WTC11 (cell line): Measurements from ENCODE around the gene UFC1. TPM values are rescaled to one million over a fixed set of nuclear protein-coding genes. Genes with fewer than 3 reads are reported as not detected.

ENCODE experiments used
- ATAC-seq: fragments of 200-7000 bp; cut with Tn5 transposase; 2 replicates; pipeline ENCODE4 v1.10.0; 2021; ENCODE audit warnings: mild to moderate bottlenecking, moderate library complexity
- CTCF ChIA-PET: fragments of 300-600 bp; sonication (Branson Sonifier 250); formaldehyde crosslinking; loops from one replicate; lab custom pipeline; 2021; ENCODE audit warnings: antibody characterized with exemption; lab: Charles Lee
- POLR2A ChIA-PET: fragments of 350-600 bp; sonication (Branson Sonifier 250); formaldehyde crosslinking; loops from one replicate; lab custom pipeline; 2021; ENCODE audit warnings: antibody characterized with exemption; lab: Charles Lee
- DNase-seq: peaks from one replicate; pipeline ENCODE4 v3.0.0; 2021; ENCODE audit warnings: low spot score
- H3K27ac Mint-ChIP-seq: 2 replicates; pipeline ENCODE4 v1.8.0; 2021; ENCODE audit warnings: mixed read lengths
- H3K27me3 Mint-ChIP-seq: 2 replicates; pipeline ENCODE4 v1.8.0; 2021; ENCODE audit warnings: low read depth, mild to moderate bottlenecking, moderate library complexity, mixed read lengths
- H3K36me3 Mint-ChIP-seq: 2 replicates; pipeline ENCODE4 v1.8.0; 2021; ENCODE audit warnings: mixed read lengths
- H3K4me1 Mint-ChIP-seq: 2 replicates; pipeline ENCODE4 v1.8.0; 2022; ENCODE audit warnings: mixed read lengths
- H3K4me3 Mint-ChIP-seq: 2 replicates; pipeline ENCODE4 v1.8.0; 2021; ENCODE audit warnings: mild to moderate bottlenecking, moderate library complexity, mixed read lengths
- H3K9me3 Mint-ChIP-seq: 2 replicates; pipeline ENCODE4 v1.8.0; 2021; ENCODE audit warnings: mixed read lengths
- ATF1 ChIP-seq: sonication (generic); formaldehyde crosslinking; IDR thresholded peaks from 2 replicates; pipeline ENCODE4 v1.8.1; 2023; ENCODE audit warnings: mild to moderate bottlenecking, moderate library complexity, missing genetic modification reagents
- CBFB ChIP-seq: sonication (generic); formaldehyde crosslinking; IDR thresholded peaks from 2 replicates; pipeline ENCODE4 v1.8.1; 2022; ENCODE audit warnings: mild to moderate bottlenecking, low read depth, missing genetic modification reagents
- ELF4 ChIP-seq: sonication (generic); formaldehyde crosslinking; IDR thresholded peaks from 2 replicates; pipeline ENCODE4 v1.8.1; 2022; ENCODE audit warnings: low read depth, mild to moderate bottlenecking, moderate library complexity, missing genetic modification reagents
- EMX1 ChIP-seq: fragments of 250-450 bp; sonication (Bioruptor Pico); IDR thresholded peaks from 2 replicates; pipeline ENCODE4 v1.8.0; 2021; ENCODE audit warnings: mild to moderate bottlenecking
- ETV6 ChIP-seq: sonication (generic); formaldehyde crosslinking; IDR thresholded peaks from 2 replicates; pipeline ENCODE4 v1.8.1; 2022; ENCODE audit warnings: mild to moderate bottlenecking, missing genetic modification reagents
- FOXK1 ChIP-seq: sonication (generic); formaldehyde crosslinking; IDR thresholded peaks from 2 replicates; pipeline ENCODE4 v1.8.0; 2022; ENCODE audit warnings: mild to moderate bottlenecking, moderate library complexity, missing genetic modification reagents
- JAZF1 ChIP-seq: fragments of 250-450 bp; sonication (Bioruptor Pico); IDR thresholded peaks from 2 replicates; pipeline ENCODE4 v1.9.0; 2021; ENCODE audit warnings: moderate library complexity, mild to moderate bottlenecking, inconsistent platforms
- MXD4 ChIP-seq: fragments of 250-450 bp; sonication (Bioruptor Pico); IDR thresholded peaks from 2 replicates; pipeline ENCODE4 v1.8.0; 2021; ENCODE audit warnings: mild to moderate bottlenecking, moderate library complexity, borderline replicate concordance
- MYBL2 ChIP-seq: sonication (generic); formaldehyde crosslinking; IDR thresholded peaks from 2 replicates; pipeline ENCODE4 v1.8.1; 2023; ENCODE audit warnings: mild to moderate bottlenecking, moderate library complexity, missing genetic modification reagents
- RELA ChIP-seq: sonication (generic); formaldehyde crosslinking; IDR thresholded peaks from 2 replicates; pipeline ENCODE4 v1.8.1; 2022; ENCODE audit warnings: missing genetic modification reagents, mild to moderate bottlenecking, borderline replicate concordance
- RORB ChIP-seq: fragments of 250-450 bp; sonication (Bioruptor Pico); IDR thresholded peaks from 2 replicates; pipeline ENCODE4 v1.9.0; 2021; ENCODE audit warnings: mild to moderate bottlenecking
- SMAD3 ChIP-seq: sonication (generic); formaldehyde crosslinking; IDR thresholded peaks from 2 replicates; pipeline ENCODE4 v1.8.0; 2022; ENCODE audit warnings: missing genetic modification reagents, mild to moderate bottlenecking, borderline replicate concordance
- SOX15 ChIP-seq: fragments of 250-450 bp; sonication (Bioruptor Pico); IDR thresholded peaks from 2 replicates; pipeline ENCODE4 v1.9.0; 2021; ENCODE audit warnings: mild to moderate bottlenecking
- TEAD4 ChIP-seq: sonication (generic); formaldehyde crosslinking; IDR thresholded peaks from 2 replicates; pipeline ENCODE4 v1.8.0; 2022; ENCODE audit warnings: mild to moderate bottlenecking, missing genetic modification reagents
- ZNF219 ChIP-seq: sonication (generic); formaldehyde crosslinking; IDR thresholded peaks from 2 replicates; pipeline ENCODE4 v1.8.0; 2023; ENCODE audit warnings: missing genetic modification reagents, mild to moderate bottlenecking, borderline replicate concordance
- total RNA-seq: library from RNA; stranded (reverse); gene quantifications from 3 replicates; pipeline ENCODE4 v1.2.3, GENCODE V29; 2021
- TF ChIP-seq, protein P1 (sequence below): fragments of 250-450 bp; sonication (Bioruptor Pico); IDR thresholded peaks from 2 replicates; pipeline ENCODE4 v1.9.0; 2021; ENCODE audit warnings: mild to moderate bottlenecking
- TF ChIP-seq, protein P2 (sequence below): sonication (generic); formaldehyde crosslinking; IDR thresholded peaks from 2 replicates; pipeline ENCODE4 v1.8.1; 2022; ENCODE audit warnings: low read depth, missing genetic modification reagents, borderline replicate concordance
- TF ChIP-seq, protein P3 (sequence below): sonication (generic); formaldehyde crosslinking; IDR thresholded peaks from 2 replicates; pipeline ENCODE4 v1.8.1; 2023; ENCODE audit warnings: mild to moderate bottlenecking, missing genetic modification reagents, borderline replicate concordance
- TF ChIP-seq, protein P4 (sequence below): sonication (generic); formaldehyde crosslinking; IDR thresholded peaks from 2 replicates; pipeline ENCODE4 v1.8.0; 2022; ENCODE audit warnings: mild to moderate bottlenecking, missing genetic modification reagents
- TF ChIP-seq, protein P5 (sequence below): sonication (generic); formaldehyde crosslinking; conservative IDR thresholded peaks from 2 replicates; pipeline ENCODE4 v1.8.1; 2022; ENCODE audit warnings: mild to moderate bottlenecking, missing genetic modification reagents
- TF ChIP-seq, protein P6 (sequence below): sonication (generic); formaldehyde crosslinking; IDR thresholded peaks from 2 replicates; pipeline ENCODE4 v1.8.0; 2022; ENCODE audit warnings: mild to moderate bottlenecking, missing genetic modification reagents
- TF ChIP-seq, protein P7 (sequence below): fragments of 250-450 bp; sonication (Bioruptor Pico); IDR thresholded peaks from 2 replicates; pipeline ENCODE4 v2.1.2; 2022; ENCODE audit warnings: mild to moderate bottlenecking, moderate library complexity
- TF ChIP-seq, protein P8 (sequence below): fragments of 250-450 bp; sonication (Bioruptor Pico); IDR thresholded peaks from 2 replicates; pipeline ENCODE4 v1.9.0; 2021; ENCODE audit warnings: moderate library complexity, mild to moderate bottlenecking, inconsistent platforms, borderline replicate concordance

The UFC1 gene
- total RNA-seq, 1 experiment from 2014 or later, result 56.2 TPM

DNA sequence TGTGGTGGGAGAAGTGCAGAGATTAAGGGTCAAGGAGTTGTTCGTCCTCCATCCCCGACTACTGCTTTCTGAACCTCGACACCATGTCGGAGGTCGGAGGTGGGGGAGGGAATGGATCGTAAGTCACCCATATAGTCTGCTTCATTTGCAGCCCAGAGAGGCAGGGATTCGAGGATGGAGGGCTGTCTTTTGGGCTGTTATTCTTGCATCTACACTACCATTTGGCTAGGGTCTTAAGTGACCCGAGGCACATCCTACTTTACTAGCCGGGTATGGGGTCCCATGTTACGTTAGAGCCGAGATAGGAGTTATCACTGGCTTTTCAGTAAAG lies 6.1 kb downstream of the UFC1 start:
- DNase-seq (no peak), ATAC-seq (no peak)
- Mint-ChIP-seq H3K9me3 (no peaks in the 10 kb centered on the region), H3K4me3 (peak overlapping the region; percentile 84), H3K27me3 (no peaks in the 10 kb centered on the region), H3K36me3 (peaks cover 22% of the 10 kb centered on the region), H3K4me1 (peaks cover 24% of the 10 kb centered on the region), H3K27ac (no peak overlapping the region; the same call in 1 of the 2 replicates)
- POLR2A ChIA-PET, result no interaction called here
- CTCF ChIA-PET, result interaction anchor here (1.2 kb wide), 1 partner anchor 66 kb away, joined by 3 read pairs; the partner anchor contains the start of gene TOMM40L
- TF ChIP-seq ETV6 (no peak), RELA (CRISPR knock-in tag) (no peak), ELF4 (CRISPR knock-in tag) (no peak), MXD4 (CRISPR knock-in tag) (no peak), CBFB (no peak), SOX15 (CRISPR knock-in tag) (no peak), TEAD4 (CRISPR knock-in tag) (no peak), ATF1 (CRISPR knock-in tag) (no peak)
- TF ChIP-seq, protein P1, sequence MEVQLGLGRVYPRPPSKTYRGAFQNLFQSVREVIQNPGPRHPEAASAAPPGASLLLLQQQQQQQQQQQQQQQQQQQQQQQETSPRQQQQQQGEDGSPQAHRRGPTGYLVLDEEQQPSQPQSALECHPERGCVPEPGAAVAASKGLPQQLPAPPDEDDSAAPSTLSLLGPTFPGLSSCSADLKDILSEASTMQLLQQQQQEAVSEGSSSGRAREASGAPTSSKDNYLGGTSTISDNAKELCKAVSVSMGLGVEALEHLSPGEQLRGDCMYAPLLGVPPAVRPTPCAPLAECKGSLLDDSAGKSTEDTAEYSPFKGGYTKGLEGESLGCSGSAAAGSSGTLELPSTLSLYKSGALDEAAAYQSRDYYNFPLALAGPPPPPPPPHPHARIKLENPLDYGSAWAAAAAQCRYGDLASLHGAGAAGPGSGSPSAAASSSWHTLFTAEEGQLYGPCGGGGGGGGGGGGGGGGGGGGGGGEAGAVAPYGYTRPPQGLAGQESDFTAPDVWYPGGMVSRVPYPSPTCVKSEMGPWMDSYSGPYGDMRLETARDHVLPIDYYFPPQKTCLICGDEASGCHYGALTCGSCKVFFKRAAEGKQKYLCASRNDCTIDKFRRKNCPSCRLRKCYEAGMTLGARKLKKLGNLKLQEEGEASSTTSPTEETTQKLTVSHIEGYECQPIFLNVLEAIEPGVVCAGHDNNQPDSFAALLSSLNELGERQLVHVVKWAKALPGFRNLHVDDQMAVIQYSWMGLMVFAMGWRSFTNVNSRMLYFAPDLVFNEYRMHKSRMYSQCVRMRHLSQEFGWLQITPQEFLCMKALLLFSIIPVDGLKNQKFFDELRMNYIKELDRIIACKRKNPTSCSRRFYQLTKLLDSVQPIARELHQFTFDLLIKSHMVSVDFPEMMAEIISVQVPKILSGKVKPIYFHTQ (CRISPR knock-in tag), result no peak
- TF ChIP-seq, protein P2, sequence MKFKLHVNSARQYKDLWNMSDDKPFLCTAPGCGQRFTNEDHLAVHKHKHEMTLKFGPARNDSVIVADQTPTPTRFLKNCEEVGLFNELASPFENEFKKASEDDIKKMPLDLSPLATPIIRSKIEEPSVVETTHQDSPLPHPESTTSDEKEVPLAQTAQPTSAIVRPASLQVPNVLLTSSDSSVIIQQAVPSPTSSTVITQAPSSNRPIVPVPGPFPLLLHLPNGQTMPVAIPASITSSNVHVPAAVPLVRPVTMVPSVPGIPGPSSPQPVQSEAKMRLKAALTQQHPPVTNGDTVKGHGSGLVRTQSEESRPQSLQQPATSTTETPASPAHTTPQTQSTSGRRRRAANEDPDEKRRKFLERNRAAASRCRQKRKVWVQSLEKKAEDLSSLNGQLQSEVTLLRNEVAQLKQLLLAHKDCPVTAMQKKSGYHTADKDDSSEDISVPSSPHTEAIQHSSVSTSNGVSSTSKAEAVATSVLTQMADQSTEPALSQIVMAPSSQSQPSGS (CRISPR knock-in tag), result no peak
- TF ChIP-seq, protein P3, sequence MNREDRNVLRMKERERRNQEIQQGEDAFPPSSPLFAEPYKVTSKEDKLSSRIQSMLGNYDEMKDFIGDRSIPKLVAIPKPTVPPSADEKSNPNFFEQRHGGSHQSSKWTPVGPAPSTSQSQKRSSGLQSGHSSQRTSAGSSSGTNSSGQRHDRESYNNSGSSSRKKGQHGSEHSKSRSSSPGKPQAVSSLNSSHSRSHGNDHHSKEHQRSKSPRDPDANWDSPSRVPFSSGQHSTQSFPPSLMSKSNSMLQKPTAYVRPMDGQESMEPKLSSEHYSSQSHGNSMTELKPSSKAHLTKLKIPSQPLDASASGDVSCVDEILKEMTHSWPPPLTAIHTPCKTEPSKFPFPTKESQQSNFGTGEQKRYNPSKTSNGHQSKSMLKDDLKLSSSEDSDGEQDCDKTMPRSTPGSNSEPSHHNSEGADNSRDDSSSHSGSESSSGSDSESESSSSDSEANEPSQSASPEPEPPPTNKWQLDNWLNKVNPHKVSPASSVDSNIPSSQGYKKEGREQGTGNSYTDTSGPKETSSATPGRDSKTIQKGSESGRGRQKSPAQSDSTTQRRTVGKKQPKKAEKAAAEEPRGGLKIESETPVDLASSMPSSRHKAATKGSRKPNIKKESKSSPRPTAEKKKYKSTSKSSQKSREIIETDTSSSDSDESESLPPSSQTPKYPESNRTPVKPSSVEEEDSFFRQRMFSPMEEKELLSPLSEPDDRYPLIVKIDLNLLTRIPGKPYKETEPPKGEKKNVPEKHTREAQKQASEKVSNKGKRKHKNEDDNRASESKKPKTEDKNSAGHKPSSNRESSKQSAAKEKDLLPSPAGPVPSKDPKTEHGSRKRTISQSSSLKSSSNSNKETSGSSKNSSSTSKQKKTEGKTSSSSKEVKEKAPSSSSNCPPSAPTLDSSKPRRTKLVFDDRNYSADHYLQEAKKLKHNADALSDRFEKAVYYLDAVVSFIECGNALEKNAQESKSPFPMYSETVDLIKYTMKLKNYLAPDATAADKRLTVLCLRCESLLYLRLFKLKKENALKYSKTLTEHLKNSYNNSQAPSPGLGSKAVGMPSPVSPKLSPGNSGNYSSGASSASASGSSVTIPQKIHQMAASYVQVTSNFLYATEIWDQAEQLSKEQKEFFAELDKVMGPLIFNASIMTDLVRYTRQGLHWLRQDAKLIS (CRISPR knock-in tag), result no peak
- TF ChIP-seq, protein P4, sequence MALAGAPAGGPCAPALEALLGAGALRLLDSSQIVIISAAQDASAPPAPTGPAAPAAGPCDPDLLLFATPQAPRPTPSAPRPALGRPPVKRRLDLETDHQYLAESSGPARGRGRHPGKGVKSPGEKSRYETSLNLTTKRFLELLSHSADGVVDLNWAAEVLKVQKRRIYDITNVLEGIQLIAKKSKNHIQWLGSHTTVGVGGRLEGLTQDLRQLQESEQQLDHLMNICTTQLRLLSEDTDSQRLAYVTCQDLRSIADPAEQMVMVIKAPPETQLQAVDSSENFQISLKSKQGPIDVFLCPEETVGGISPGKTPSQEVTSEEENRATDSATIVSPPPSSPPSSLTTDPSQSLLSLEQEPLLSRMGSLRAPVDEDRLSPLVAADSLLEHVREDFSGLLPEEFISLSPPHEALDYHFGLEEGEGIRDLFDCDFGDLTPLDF (CRISPR knock-in tag), result no peak
- TF ChIP-seq, protein P5, sequence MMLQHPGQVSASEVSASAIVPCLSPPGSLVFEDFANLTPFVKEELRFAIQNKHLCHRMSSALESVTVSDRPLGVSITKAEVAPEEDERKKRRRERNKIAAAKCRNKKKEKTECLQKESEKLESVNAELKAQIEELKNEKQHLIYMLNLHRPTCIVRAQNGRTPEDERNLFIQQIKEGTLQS (CRISPR knock-in tag), result no peak

DNA sequence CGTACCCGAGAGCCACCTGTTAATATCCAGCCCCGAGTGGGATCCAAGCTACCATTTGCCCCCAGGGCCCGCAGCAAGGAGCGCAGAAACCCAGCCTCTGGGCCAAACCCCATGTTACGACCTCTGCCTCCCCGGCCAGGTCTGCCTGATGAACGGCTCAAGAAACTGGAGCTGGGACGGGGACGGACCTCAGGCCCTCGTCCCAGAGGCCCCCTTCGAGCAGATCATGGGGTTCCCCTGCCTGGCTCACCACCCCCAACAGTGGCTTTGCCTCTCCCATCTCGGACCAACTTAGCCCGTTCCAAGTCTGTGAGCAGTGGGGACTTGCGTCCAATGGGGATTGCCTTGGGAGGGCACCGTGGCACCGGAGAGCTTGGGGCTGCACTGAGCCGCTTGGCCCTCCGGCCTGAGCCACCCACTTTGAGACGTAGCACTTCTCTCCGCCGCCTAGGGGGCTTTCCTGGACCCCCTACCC lies 6.9 kb downstream of the UFC1 start:
- ATAC-seq (no peak), DNase-seq (no peak)
- ChIA-PET CTCF (no interaction called here), POLR2A (no interaction called here)
- H3K4me1 Mint-ChIP-seq, result peaks cover 24% of the 10 kb centered on the region
- H3K9me3 Mint-ChIP-seq, result no peaks in the 10 kb centered on the region
- peak overlapping the region; percentile 84 for H3K4me3 Mint-ChIP-seq
- peaks cover 22% of the 10 kb centered on the region for H3K36me3 Mint-ChIP-seq
- H3K27ac Mint-ChIP-seq, result no peak overlapping the region
- H3K27me3 Mint-ChIP-seq, result no peaks in the 10 kb centered on the region
- TF ChIP-seq ZNF219 (CRISPR knock-in tag), result no peak
- no peak for TF ChIP-seq FOXK1 (CRISPR knock-in tag)
- TF ChIP-seq, protein P6, sequence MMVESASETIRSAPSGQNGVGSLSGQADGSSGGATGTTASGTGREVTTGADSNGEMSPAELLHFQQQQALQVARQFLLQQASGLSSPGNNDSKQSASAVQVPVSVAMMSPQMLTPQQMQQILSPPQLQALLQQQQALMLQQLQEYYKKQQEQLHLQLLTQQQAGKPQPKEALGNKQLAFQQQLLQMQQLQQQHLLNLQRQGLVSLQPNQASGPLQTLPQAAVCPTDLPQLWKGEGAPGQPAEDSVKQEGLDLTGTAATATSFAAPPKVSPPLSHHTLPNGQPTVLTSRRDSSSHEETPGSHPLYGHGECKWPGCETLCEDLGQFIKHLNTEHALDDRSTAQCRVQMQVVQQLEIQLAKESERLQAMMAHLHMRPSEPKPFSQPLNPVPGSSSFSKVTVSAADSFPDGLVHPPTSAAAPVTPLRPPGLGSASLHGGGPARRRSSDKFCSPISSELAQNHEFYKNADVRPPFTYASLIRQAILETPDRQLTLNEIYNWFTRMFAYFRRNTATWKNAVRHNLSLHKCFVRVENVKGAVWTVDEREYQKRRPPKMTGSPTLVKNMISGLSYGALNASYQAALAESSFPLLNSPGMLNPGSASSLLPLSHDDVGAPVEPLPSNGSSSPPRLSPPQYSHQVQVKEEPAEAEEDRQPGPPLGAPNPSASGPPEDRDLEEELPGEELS, result no peak
- no peak for TF ChIP-seq EMX1
- TF ChIP-seq, protein P7, sequence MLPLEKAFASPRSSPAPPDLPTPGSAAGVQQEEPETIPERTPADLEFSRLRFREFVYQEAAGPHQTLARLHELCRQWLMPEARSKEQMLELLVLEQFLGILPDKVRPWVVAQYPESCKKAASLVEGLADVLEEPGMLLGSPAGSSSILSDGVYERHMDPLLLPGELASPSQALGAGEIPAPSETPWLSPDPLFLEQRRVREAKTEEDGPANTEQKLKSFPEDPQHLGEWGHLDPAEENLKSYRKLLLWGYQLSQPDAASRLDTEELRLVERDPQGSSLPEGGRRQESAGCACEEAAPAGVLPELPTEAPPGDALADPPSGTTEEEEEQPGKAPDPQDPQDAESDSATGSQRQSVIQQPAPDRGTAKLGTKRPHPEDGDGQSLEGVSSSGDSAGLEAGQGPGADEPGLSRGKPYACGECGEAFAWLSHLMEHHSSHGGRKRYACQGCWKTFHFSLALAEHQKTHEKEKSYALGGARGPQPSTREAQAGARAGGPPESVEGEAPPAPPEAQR (CRISPR knock-in tag), result no peak
- TF ChIP-seq SMAD3 (CRISPR knock-in tag), result no peak
- TF ChIP-seq, protein P8, sequence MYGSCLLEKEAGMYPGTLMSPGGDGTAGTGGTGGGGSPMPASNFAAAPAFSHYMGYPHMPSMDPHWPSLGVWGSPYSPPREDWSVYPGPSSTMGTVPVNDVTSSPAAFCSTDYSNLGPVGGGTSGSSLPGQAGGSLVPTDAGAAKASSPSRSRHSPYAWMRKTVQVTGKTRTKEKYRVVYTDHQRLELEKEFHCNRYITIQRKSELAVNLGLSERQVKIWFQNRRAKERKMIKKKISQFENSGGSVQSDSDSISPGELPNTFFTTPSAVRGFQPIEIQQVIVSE, result no peak
- TF ChIP-seq JAZF1 (CRISPR knock-in tag), result no peak
- no peak for TF ChIP-seq RORB (CRISPR knock-in tag)
- TF ChIP-seq MYBL2 (CRISPR knock-in tag), result no peak
